GM12874 (cell line): ENCODE data around the gene FBXO11.

Source experiments
- TF ChIP-seq, protein P1 (sequence below): IDR thresholded peaks from 2 replicates; pipeline ENCODE4 v1.5.1; 2011; ENCODE audit warnings: low read depth, mild to moderate bottlenecking, control low read depth, low read length, moderate library complexity; ENCODE audit not compliant: insufficient read depth

The FBXO11 gene

DNA sequence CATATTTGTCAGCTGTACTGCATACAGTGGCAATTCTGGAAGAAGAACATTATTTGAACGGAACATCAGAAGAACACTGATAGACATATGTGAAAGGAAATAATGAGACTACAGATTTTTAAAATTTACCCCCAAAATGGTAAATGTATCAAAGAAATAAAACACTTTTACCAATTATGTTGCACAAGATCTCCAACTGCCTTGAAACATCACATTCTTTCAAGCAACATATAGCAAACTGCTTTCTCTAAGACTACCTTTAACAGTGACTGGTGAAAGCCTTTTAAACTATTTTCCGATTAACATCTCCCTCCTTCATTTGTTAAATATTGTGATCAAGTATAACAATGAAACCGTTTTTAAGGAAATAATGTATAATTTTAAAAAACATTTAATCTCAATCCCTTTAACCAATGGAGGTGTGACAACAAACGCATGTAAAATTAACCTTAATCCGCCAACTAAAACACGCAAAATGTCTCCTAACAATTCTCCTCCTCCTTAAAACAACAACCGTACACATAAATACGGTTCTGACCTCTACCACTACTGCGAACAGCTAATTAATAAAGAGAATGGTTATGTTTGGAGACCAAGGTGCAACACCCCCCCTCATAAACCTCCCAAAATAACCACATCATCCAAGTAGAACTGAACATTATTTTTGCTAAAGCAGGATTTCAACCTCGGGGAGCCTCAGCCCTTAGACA lies 2.4 kb downstream of the FBXO11 start:
- TF ChIP-seq, protein P1, sequence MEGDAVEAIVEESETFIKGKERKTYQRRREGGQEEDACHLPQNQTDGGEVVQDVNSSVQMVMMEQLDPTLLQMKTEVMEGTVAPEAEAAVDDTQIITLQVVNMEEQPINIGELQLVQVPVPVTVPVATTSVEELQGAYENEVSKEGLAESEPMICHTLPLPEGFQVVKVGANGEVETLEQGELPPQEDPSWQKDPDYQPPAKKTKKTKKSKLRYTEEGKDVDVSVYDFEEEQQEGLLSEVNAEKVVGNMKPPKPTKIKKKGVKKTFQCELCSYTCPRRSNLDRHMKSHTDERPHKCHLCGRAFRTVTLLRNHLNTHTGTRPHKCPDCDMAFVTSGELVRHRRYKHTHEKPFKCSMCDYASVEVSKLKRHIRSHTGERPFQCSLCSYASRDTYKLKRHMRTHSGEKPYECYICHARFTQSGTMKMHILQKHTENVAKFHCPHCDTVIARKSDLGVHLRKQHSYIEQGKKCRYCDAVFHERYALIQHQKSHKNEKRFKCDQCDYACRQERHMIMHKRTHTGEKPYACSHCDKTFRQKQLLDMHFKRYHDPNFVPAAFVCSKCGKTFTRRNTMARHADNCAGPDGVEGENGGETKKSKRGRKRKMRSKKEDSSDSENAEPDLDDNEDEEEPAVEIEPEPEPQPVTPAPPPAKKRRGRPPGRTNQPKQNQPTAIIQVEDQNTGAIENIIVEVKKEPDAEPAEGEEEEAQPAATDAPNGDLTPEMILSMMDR = no peak

DNA sequence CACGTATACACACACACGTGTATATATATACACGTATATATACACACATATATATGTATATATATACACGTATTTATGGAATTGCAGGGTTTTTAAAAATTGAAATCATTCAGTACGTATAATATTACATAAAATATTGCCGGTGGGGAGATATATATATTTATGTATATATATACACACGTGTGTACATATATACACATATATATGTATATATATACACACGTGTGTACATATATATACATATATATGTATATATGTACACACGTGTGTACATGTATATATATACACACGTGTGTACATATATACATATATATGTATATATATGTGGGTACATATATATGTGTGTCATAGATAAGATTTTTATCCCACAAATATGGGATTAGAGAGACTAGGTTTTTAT lies 5.4 kb downstream of the FBXO11 start:
- TF ChIP-seq, protein P1 = no peak

DNA sequence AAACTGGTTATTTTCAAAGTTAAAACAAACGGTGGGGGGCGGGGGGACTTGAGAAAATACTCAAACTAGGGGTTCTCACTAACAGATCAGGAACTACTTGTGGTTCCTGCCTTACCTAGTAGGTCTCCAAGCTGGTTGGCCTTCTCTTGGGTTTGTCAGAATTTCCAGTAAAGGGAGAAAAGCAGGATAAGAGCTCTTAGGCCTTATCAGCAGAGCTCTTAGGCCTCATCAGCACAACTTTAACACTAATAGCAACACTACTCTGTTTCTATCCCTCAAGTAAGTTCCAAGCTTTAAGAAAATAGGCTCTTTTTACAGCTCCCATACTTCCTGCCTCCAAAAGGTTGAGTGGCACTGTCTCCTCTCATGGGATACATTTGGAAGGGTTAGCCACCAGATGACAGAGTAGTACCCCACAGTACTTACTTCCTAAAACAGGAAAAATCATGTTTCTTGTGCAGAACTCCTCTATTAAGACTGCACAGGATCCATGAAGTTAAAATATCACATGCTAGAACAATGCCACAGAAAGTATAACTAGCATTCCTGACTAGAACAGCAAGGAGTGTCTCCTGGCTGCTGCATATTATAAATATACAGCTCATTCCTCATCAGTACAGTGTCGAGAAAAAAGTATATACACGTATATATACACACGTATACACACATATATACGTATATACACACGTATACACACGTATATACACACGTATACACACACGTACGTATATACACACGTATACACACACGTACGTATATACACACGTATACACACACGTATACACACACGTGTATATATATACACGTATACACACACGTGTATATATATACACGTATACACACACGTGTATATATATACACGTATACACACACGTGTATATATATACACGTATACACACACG lies 6.1 kb downstream of the FBXO11 start:
- TF ChIP-seq, protein P1 = no peak

DNA sequence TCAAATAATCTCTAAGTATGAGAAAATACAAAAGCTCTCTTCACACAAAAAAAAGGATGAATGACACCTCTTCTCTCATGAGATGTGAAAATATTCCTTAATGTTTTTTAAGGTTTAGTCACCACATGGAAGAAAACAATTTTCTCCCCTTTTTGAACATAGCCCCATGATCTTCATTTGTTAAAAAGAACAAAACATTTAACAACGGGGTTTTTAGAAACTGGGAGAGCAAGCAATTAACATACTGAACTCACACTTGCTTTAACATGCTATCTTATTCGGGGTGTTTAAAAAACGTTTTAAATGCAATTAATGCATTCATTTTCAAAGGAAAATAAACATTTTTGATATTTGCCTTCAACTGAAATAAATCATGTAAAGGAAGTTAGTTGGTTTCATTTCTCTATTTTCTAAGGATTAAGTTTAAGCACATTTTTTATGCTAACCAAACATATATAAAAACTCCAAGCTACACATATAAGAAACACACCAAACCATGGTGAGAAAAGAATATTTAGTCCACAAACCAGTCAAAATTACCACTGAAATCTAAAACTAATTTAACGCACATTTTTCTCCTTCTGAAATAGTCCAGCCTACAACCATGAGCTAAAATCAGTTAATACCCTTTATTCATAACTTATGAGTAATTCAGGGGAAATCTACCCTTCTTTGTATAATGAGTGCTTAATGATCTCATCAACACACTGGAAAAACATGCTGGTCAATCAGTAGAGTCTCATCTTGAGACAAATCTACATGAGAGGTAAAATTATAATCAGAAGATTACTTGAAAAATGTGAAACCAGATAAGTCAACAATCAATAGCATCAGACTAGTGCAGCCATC lies 8.2 kb downstream of the FBXO11 start:
- TF ChIP-seq, protein P1 = no peak

DNA sequence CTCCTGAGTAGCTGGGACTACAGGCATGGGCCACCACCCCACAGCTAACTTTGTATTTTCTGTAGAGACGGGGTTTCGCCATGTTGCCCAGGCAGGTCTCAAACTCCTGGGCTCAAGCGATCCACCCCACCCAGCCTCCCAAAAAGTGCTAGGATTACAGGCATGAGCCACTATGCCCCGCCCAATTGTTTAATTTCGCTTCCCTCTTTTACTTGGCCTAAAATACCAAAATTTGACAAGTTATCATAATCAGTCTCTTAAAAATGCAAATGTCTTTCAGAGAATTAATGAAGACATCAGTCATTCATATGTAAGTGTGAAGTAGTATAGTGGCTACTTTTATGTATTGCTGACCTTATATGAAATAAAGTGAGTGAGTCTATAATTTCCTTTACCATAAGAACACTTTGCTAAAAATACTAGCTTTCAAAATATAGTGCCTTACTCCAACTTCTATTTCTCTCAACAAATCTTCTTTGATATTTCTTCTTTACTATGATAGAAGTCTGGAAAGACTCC lies 9.8 kb downstream of the FBXO11 start:
- TF ChIP-seq, protein P1 = no peak

DNA sequence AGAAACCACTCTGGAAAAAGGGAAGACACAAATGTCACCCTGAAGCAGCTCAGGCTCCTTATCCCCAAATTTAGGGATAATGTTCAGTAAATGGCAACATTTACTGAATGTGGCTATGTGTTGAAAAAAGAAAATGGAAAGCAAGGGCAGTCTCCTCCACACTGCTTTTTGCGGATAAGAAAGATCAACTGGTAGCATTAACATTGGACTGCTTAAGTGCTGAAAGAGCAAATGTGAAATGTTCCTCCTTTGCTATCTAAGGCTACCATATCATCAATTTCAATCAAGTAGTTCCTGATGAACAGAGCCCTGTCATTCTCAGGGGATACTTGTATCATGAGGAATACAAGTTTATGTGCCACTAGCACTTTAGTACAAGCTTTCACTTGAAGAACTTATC lies 12.5 kb downstream of the FBXO11 start:
- TF ChIP-seq, protein P1 = no peak

DNA sequence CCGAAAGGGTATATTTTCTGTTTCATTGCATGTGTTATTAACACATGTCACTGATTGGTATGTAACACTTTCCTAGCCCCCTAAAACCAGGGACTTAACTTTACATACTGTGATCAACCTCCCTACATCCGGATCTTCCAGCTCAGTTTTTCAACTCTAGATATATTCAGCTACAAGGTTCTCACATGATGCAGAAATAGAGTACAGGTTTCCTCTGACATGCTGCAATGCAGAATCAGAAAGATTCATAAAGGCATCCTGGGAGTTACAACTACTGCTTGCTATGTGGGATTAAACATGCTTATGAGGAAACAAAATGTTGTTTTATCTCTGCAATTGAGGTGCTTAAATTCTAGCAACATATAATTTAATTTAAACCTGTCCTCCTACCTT lies 14.0 kb downstream of the FBXO11 start:
- TF ChIP-seq, protein P1 = no peak
